Ovary (tissue), 3 donors: ENCODE results near the gene ARHGEF19.

Source experiments
- CTCF ChIP-seq, 3 donors: fragments of 450-650 bp in 2 of 3; fragments of 200-600 bp in 1 of 3; IDR thresholded peaks; one replicate each; pipeline versions ENCODE4 v1.5.1 to v1.8.0; 2016 to 2022; ENCODE audit warnings: antibody characterized with exemption in 3 of 3, mild to moderate bottlenecking in 1 of 3
- EP300 ChIP-seq: sonication (generic); formaldehyde crosslinking; IDR thresholded peaks from one replicate; pipeline ENCODE4 v1.6.1; 2017; ENCODE audit warnings: antibody characterized with exemption
- POLR2A ChIP-seq: fragments of 450-650 bp; IDR thresholded peaks from one replicate; pipeline ENCODE4 v1.6.1; 2017; ENCODE audit warnings: antibody characterized with exemption, mild to moderate bottlenecking, moderate library complexity
- donor health status: DM: no; HTN: no; CAD: no.

DNA sequence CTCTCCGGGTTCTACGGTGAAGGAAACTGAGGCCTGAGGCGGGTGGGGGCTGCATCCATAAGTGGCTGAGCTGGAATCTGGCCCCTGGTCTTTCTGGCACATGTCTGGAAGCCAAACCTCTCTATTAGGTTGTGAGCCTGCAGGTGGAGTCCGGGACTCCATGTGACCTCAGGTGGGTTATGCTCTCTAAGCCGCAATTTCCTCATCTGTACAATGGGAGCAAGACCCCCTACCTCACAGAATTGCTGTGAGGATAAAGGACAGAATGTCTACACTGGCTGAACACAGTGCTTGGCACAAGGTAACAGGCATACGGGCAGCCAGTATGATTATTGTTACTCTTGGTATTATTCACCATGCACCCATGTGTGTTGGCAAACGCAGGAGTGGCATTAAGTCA, 63.3 kb downstream of the ARHGEF19 start:
- TF ChIP-seq CTCF (IDR thresholded peaks at IDR 0.05) (no peak), EP300 (no peak), POLR2A (no peak)
